Activated CD4-positive, CD25-positive, alpha-beta regulatory T cell treated with anti-CD3 and anti-CD28 coated beads, Interleukin-2, amount 50 U/mL, for 24 hours (primary cell): Measurements from ENCODE around the gene P2RY2.

Source experiments
- ATAC-seq, 2 donors: fragments of 150-1000 bp; cut with Tn5 transposase; one replicate each; pipeline ENCODE4 v1.10.0; 2021; ENCODE audit warnings: mild to moderate bottlenecking in 1 of 2, moderate library complexity in 1 of 2

The P2RY2 gene

DNA sequence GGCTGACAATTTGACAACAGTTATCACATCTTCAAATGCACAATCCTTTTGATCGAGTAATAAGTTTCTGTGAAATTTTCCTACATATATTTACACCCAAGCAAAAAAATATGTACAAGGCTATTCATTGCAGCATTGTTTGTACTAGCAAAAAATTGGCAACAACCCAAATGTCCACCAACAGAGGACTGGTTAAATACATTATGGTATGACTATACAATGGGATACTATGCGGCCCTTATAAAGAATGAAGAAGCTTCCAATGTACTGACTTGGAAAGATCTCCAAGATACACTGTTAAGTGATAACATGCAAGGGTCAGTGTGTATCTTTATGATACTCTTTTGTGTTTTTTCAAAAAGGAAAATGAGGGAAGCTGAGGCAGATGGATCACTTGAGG is 8.2 kb upstream of the P2RY2 start:
- no peak for ATAC-seq

- ATAC-seq = no peak
Observed at GRCh38 chr11:73210916-73211667, 7.0 kb upstream of the P2RY2 start.

- no peak for ATAC-seq
Observed at GRCh38 chr11:73213196-73214143, 4.6 kb upstream of the P2RY2 start.

DNA sequence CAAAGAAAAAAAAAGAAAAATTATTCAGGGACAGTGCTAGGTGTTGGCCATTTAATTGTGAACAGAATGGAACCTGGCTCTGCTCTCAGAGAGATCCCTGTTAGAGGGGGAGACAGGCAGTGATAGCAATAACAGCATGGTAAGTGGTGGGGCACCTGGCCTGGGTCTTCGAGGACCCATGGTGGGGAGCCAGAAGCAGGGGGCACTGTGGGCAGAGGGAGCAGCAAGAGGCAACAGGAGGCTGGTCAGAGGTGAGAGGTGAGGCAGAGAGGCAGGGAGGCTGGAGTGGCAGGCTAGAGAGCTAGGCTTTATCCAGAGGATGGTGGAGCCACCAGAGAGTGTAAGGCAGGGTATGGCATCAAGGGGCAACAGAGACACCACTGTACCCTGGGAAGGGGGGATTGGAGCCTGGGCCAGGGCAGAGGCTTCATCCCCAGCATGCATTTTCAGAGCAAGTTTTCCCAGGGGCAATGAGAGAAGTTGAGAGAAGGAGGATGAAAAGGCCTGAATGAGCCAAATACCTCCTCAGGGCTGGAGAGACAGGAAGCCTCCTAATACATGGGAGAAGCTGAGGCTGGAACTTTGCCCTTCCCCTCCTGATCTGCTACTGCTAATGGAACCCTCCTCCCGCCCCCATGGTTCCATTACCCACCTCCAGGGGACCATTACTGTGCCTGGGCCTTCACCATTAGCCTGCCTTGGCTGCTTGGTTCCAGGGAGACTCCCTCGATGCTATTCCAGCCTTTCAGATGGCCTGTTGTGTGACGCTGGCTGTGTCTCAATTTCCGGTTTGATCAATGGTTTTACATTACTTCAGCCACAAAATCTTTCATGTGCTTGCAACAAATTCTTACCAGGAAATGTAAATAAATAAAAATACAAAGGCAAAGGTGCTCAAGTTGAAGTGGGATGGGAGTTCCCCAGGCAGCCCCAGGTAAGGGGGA is 2.6 kb upstream of the P2RY2 start:
- no peak for ATAC-seq

GRCh38 chr11:73216465-73216864 is 1.6 kb upstream of the P2RY2 start:
- ATAC-seq = no peak

DNA sequence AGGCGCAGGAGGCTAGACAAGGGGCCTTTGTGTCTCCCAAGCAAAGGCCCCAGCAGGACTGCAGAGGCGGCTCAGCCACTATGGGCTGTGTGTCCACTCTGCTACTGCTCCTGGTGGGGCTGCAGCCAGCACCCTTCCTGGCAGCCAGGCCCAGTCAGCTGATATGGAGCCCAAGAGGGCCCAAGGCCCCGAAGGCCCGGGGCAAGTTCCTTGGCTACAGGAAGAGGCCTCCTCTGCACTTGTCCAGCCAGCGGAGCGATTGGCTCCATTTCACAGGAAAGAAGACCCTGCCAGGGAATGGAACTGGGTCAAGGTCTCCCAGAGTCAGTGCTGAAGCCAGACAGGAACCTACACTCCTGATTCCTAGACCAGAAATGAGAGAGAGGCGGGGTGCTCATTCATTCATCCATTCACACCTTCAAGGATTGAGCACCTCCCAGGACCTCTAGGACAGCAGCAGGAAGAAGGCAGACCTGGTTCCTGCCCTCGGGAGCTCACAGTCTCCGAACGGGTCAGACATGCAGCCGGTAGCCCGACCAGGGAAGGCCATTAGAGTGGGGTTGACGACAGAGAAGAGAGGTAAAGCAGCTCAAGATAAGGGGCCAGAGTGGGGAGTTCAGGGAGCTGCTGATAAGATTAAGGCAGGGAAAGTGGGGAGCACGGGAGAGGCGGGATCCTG is 811 bp upstream of the P2RY2 start:
- no peak for ATAC-seq

DNA sequence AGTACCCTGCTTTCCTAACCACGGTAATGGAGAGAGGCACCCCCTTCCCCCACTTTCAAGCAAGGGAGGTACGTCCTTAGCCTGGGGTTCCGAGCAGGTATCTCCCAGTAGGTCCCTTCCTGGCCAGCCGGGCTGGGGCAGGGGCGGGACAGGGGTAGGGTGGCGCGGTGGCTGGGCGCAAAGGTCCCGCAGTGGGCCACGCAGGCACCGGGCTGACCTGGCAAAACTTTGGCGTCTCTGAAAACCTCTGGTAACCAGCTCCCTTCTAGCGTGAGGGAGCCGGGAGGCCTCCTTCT is 323 bp upstream of the P2RY2 start:
- ATAC-seq = no peak

GRCh38 chr11:73218830-73219215 is 742 bp downstream of the P2RY2 start:
- no peak for ATAC-seq

DNA sequence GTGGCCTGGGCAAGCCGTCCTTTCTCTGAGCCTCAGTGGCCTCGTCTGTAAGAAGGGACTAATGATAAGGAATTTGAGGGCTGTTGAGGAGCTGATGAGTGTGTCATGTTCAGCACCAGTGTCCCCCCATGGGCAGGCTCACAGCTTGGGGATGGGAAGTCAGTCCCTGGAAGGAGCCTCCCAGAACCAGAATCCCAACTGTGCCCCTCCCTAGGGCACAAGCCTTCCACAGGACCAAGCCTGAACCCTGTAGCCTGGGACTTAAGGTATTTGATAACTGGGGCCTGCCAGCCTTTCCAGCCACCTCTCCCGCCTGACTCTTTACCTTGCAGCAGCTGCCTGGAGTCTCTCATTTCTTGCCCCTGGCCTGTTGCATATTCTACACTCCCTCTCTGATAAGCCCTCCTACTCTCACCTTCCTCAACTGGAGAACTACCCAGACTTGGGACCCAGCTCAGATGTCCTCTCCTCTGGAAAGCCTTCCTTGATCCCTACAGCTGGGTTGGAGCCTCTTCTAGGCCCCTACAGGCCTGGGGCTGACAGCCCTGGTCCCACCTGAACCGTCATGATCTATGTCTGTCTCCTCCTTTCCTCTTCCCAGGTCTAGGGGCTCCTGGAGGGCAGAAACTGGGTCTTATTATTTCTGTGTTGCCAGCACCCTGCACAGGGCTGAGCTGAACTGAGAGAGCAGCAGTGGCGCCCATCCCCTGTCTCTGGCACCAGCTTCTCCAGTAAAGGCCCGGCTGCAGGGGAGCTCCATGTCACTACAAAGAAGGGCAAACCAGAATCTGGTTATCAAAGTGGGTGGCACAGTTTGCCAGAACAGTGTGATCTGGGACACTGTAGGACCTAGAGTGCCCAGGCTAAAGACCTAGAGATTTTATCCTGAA is 1.6 kb downstream of the P2RY2 start:
- ATAC-seq = no peak

DNA sequence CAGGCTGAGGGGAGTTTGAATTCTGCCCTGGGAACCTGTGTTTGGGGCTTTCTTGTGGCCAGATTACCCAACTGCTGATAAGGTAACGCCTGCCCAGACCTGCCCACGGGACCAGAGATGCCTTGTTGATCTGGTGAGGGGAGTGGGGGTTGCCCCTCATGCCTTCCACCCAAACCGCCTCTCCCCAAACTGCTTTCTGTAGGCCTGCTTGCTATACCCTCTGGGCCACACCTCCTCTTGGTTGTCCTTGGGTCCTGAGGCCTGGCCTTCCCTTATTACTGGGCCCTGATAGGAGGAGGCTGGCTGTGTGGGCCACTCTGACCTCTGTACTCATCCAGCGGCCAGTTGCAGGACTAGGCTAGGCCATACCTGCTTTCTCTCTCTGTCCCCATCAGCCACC is 3.4 kb downstream of the P2RY2 start:
- ATAC-seq = no peak

- ATAC-seq = no peak
Observed at GRCh38 chr11:73221996-73222395, 3.9 kb downstream of the P2RY2 start.

DNA sequence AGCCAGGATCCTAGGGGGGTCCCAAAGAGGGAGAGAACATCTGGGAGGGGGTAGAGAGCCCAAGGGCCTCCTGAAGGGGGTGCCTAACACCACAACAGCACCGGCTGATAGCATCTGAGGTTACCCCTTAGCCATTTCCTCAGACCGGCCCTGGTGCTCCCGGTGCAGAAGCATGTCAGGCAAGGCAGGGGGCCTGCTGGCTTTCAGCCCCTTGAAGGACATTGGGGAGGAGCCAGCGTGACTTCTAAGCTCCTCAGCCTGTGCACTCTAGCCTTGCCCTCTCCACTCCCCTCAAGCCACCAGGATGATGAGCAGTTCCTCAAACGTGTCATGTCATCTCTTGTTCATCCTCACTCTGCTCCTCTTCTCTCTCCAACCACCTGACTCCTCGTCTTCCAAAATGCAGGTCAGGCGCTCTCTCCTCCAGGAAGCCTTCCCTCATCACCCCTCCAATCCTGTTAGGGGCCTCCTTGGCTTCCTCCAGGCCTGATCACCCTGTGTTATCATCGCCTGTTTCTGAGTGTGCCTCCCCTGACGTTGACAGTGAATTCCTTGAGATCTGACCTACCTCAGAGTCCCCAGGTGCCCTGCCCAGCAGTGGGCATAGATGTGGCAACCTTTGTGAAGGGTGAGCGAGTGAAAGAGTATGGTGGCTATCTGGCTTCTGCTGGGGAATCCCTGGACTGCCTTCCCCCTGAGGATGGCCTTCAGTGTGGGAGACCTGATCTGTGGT is 6.1 kb downstream of the P2RY2 start:
- ATAC-seq = no peak

DNA sequence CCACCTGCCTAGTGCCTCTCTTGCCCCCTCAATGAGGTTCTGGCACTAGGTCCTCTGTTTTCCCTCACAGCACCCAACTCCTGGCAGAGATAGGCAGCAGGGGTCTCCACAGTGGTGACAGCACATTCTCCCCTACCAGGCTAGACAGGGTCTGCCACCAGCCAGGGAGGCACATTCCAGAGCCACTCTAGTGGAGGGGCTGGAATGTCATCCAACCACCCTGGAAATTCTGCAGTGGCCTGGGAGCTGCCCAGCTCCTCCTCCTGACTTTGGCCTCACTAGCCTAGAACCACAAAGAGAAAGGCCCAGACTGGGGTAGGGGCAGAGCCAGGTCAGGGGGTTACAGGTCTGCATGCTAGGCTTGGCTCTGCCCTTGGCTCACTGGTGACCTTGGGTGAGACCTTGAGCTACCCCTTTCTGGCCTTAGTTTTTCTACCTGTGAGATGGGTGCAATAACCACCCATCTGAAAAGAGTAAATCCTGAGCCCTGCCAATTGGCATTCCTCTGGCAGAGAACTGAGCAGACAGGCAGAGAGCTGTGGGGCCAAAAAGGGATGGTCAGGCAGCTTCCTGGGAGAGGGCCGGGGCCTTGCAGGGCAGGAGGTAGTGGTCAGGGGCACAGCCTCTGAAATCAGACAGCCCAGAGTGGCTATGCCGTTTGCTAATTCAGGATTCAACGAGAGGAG is 7.1 kb downstream of the P2RY2 start:
- no peak for ATAC-seq

GRCh38 chr11:73225851-73226250 is 7.8 kb downstream of the P2RY2 start:
- ATAC-seq = no peak

- no peak for ATAC-seq
Observed at GRCh38 chr11:73226297-73227006, 8.4 kb downstream of the P2RY2 start.

DNA sequence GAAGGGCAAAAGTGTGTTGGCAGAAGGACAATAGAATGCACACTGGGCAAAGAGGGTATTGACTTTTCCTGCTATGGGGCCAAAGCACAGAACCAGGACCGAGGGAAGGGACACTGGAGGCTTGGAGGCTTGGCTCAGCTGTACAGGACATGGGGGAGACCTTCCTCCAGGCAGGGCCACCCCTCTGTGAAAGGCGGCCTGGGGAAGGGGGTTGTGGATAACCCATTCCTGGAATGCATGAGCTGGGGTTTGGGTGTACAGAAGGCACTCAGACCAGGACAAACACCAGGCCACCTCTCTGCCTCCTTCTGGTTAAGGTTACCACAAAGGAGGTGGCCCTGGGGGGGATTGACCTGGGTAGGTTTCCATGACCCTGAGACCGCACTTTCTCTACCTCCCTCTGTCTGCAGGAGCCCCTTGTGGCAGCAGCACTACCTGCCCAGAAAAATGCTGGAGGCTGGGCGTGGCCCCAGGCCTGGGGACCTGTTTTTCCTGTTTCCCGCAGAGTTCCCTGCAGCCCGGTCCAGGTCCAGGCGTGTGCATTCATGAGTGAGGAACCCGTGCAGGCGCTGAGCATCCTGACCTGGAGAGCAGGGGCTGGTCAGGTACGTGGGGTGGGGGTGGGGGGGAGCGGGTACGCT is 9.6 kb downstream of the P2RY2 start:
- ATAC-seq = no peak

GRCh38 chr11:73228268-73229134 is 10.4 kb downstream of the P2RY2 start:
- ATAC-seq = no peak
